Stimulated activated CD8-positive, alpha-beta memory T cell treated with anti-CD3 and anti-CD28 coated beads, Interleukin-15, amount 100 ng/mL, for 24 hours (primary cell): ENCODE measurements around the gene THSD4.
"Not testable (repeated sequence)": the region's sequence is repeated elsewhere in the genome, so short reads cannot be mapped to it uniquely, and the experiment has no call there.

Experiments used
- DNase-seq: peaks from one replicate; pipeline ENCODE4 v3.0.0-alpha.2; 2020; ENCODE audit warnings: low read depth

The THSD4 gene

DNA sequence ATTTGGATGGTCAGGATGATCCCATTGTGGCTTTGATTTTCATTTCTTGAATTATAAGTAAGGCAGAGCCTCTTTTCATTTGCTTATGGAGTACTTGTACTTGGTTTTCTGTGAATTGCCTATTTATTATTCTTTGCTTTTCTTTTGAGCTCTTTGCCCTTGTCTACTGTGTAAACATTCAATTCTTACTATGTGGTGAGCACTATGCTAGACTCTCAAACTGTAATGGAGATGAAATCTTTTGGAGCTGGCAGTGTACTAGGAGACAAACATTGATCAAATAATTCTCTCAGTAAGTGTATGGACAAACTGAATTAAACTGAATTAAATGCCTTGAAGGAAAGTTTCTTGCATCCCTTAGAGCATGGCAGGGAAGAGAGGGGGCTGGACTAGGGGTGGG is 608.1 kb downstream of the THSD4 start:
- DNase-seq, result no peak

- not testable (repeated sequence) for DNase-seq
Measured at GRCh38 chr15:71725207-71725955, 610.1 kb downstream of the THSD4 start.

- DNase-seq, result no peak
Measured at GRCh38 chr15:71728881-71729280, 613.6 kb downstream of the THSD4 start.

GRCh38 chr15:71729319-71729718 is 614.0 kb downstream of the THSD4 start:
- no peak for DNase-seq

DNA sequence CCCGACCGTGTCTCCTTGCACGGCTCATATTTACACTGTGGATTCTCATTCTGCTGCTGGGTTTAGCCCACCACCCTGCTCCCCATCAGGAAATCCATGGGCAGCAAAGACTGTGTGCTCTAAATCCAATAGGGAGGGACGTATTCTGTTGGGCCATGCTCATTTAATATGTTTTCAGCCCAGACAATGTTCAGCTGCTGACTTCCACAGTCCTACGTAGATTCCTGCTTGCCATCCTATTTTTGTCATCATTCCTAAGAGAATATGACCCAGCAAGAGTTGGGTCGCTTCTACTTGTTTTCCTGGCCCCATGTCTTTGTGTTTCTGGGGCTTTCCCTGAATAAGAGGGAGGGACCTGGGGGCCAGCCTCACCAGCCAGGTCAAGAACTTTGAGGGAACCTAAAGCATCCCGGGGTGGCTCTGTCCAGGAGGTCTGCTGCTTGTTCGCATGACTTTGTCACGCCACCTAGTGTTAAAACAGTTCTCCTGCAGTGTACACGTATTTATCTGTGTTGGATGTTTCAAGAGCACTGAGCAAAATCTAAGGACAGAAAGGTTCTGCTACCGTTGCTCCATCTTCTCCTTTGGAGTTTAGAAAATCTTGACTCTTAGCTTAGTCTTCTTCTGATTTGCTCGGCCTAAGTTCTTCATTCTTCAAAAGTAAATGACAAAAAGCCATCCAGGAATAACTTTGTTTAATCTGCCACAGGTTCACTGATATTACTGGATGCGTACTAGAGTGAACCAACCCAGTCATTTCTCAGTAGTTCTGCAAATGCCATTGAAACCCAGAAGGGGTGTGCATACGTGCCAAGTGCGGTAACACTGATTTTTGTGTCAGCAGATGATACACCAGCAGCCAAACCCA is 615.2 kb downstream of the THSD4 start:
- no peak for DNase-seq

- no peak for DNase-seq
Measured at GRCh38 chr15:71732636-71733035, 617.4 kb downstream of the THSD4 start.

DNA sequence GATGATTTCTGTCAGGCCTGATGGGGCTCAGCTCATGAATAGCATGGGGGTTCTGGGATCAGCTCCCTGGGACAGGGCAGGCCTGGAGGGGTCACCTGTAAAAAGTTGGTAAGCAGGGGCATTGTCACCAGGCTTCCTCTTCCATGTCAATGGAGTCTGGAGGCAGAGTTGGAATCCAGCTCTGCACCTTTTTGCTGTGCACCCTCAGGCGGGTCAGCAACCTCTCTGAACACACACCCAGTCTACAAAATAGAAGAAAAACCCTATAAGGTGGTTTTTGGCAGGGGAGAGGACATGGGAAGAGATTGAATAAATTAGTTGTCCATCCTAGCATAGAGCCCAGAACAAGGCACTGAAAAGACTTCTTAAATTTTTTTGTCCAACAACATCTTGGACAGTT is 617.9 kb downstream of the THSD4 start:
- no peak for DNase-seq

- DNase-seq, result no peak
Measured at GRCh38 chr15:71734709-71735384, 619.6 kb downstream of the THSD4 start.

- DNase-seq, result no peak
Measured at GRCh38 chr15:71735385-71735757, 620.1 kb downstream of the THSD4 start.

DNA sequence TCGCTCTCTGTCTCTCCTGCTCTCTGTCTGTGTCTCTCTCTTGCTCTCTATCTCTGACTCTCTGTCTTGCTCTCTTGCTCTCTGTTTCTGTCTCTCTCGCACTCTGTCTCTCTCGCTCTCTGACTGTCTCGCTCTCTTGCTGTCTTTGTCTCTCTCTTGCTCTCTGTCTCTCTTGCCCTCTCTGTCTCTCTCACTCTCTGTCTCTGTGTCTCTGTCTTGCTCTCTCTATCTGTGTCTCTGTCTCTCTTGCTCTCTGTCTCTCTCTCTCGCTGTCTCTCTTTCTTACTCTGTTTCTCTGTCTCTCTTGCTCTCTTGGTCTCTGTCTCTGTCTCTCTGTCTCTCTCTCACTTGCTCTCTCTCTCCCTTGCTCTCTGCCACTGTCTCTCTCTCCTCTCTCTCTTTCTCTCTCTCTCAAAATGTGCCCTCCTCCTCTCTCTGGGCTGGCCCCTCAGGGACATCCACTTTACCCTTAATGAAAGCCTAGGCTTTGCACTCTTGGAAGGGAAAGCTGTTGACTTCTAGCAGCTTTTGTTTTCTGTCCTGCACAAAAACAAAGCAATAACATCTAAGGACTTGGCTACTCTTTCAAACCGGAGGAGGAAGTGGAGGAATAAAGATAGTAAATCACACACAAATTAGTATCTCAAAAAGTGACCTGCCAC is 621.1 kb downstream of the THSD4 start:
- DNase-seq, result no peak

DNA sequence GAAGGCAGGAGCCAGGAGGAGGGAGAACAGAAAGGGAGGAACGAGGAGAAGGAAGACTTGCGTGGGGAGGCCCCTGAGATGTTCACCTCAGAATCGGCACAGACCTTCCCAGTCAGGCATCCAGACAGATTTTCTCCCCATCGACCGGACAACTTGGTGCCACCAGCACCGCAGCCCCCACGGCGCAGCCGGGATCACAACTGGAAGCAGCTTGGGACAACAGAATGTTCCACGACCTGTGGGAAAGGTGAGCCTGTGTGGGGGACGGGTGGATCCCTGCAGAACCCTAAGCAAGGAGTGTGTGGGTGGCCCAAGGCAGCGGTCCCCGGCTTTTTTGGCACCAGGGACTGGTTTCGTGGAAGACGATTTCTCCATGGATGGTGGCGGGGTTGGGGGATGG is 622.5 kb downstream of the THSD4 start:
- no peak for DNase-seq

DNA sequence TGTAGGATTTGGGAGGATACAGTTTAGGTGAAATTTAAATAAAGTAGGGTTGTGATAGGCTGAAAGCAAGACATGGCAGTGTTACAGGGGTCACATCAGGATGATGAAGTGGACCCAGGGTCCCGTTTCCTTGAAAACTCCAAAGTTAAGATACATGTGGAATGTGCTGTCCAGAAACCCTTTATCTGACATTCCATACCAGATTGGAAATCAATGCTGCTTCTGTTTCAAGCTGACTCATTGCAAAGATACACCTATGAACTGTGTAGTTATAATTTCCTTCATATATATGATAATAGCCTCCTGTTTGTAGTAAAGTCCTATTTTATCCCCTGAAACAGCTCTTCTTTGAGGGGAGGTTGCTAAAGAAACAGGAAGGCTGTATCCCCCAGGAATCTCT is 624.1 kb downstream of the THSD4 start:
- DNase-seq, result no peak

DNA sequence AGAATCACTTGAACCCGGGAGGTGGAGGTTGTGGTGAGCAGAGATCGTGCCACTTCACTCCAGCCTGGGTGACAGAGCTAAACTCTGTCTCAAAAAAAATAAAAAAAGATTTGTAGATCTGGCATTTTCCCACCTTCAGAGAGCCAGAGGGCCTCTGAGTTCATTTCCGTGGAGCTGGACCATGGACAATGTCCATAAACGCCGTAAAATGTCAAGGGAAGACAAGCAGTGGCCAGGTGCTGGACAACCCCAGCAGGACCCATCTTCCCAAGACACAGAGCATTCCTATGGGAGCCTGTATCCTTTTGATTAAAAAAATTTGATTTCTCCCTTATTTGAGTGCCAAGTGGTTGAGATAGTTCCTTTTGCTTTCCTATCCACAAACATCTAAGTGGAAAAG is 627.7 kb downstream of the THSD4 start:
- DNase-seq, result no peak

- DNase-seq, result peak; percentile 27
Measured at GRCh38 chr15:71743861-71744382, 628.7 kb downstream of the THSD4 start.

DNA sequence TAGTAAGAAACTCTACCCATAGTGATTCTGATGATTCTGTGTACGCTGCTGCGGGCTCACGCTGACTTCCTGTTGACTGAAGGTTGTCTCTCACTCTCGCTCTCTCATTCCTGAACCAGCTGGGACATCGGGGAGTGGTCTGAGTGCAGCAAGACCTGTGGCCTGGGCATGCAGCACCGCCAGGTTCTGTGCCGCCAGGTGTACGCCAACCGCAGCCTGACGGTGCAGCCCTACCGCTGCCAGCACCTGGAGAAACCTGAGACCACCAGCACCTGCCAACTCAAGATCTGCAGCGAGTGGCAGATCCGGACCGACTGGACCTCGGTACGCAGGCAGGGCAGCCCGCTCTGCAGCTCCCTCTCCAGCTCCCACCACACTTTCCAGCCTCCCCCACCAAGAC is 631.4 kb downstream of the THSD4 start:
- no peak for DNase-seq

GRCh38 chr15:71747128-71748083 is 632.1 kb downstream of the THSD4 start:
- no peak for DNase-seq

DNA sequence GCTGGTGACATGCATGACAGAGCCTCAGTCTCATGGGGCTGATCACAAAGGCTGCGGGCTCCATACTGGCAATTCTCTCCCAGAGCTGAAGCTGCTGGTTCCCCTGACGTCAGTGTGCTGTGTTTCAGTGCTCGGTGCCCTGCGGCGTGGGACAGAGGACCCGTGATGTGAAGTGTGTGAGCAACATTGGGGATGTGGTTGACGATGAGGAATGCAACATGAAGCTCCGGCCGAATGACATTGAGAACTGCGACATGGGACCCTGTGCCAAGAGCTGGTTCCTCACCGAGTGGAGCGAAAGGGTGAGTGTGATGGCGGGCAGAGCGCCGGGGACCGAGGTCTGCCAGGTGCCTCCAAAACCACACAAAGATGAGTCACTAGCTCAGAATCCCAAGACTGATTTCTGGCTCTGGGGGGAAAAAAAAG is 633.0 kb downstream of the THSD4 start:
- DNase-seq, result no peak

GRCh38 chr15:71749500-71749899 is 634.2 kb downstream of the THSD4 start:
- DNase-seq, result no peak

DNA sequence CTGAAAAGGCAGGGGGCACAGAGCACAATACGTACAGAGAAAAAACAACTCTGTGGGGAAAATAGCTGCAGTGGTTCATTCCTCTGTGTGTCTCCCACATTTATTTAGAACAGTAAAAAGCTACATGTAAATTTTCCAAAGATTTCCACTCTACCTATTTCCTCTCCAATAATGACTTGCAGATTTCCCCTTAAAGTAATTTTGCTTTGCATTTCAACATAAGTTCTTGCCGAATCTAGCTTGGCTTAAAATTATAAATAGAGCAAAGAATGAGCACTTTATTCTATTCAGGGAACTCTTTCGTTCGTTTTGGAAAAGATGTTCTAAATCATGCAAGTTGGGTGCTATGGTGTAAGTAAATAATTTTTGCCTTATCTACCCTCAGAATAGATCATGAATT is 636.9 kb downstream of the THSD4 start:
- DNase-seq, result no peak

GRCh38 chr15:71752604-71753289 is 637.5 kb downstream of the THSD4 start:
- DNase-seq, result no peak
